Measurements from ENCODE around the gene KLHDC1. TPM values are rescaled to one million over a fixed set of nuclear protein-coding genes. Genes with fewer than 3 reads are reported as not detected.
A peak's percentile ranks its signal among the peaks of the same experiment; 100 is the strongest.
"Not testable (repeated sequence)": the region's sequence is repeated elsewhere in the genome, so short reads cannot be mapped to it uniquely, and the experiment has no call there.

Gene KLHDC1, protein sequence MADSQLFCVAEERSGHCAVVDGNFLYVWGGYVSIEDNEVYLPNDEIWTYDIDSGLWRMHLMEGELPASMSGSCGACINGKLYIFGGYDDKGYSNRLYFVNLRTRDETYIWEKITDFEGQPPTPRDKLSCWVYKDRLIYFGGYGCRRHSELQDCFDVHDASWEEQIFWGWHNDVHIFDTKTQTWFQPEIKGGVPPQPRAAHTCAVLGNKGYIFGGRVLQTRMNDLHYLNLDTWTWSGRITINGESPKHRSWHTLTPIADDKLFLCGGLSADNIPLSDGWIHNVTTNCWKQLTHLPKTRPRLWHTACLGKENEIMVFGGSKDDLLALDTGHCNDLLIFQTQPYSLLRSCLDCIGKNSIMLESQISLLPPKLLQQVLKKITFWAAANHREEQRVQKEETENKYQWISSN
- total RNA-seq, result 1 to 10 TPM; 1.7 to 2.4 TPM

DNA sequence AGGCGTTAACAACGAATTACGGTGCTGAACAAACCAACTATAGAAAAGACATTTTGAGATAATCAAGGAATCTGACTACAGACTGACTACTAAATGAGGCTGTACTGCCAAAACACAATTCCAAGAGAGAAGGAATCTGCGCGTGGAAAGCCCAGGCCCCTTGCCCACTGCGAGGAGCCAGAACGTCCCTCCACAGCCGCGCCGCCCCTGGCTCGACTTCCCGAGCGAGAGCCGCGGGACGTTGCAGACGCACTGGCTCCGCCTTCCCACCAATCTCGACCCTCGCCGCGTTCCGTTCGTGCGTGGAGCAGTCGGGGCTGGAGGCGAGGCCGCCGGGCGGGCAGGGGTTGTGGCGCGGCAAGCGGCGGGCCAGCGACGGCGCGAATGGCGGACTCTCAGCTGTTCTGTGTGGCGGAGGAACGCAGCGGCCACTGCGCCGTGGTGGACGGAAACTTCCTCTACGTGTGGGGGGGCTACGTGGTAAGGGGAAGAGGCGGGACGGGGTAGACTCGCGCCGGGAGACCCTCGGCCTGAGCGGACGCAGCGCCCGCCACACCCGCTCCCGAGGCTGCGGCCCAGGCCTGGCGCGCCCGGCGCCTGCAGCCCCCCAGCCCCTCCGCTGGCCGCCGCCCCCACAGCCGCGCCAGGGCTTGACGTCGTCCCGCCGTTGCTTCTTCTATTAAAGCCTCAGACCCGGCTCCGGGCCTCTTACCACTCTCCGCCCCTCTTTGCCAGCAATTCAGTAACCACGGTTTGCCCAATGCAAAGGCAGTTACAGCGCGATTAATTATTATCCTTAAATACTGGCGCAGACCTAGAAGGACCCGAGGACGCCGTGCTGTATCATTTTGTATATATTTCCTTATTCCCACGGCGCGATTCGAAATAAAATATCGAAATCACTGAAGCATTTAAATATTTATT, at the start of gene KLHDC1:
Gene KLHDC1, plus strand, starts transcription at position 310 of the 924 bp plus-strand sequence. Its CDS starts 75 bp downstream, at position 385.
- H3K9me3 Mint-ChIP-seq, result no peaks in the 10 kb centered on the region
- ATAC-seq (peak; percentile 86 to 88), DNase-seq (ENCODE audit: low spot score) (peak; percentile 86)
- peaks cover 16 to 27% of the 10 kb centered on the region in 2 donors for H3K4me1 Mint-ChIP-seq (ENCODE audit: low read depth in 2 of 2)
- peak within 1 kb of the TSS; percentile 80 for H3K4me3 Mint-ChIP-seq
- H3K27ac Mint-ChIP-seq, result peak within 1 kb of the TSS; percentile 70 to 85
- H3K27me3 Mint-ChIP-seq, result no peaks in the 10 kb centered on the region
- H3K36me3 Mint-ChIP-seq, result no peaks in the 10 kb centered on the region

GRCh38 chr14:49653508-49653907, 39.4 kb upstream of the KLHDC1 start:
- H3K4me1 Mint-ChIP-seq (ENCODE audit: low read depth in 2 of 2), result peaks cover 0 to 5% of the 10 kb centered on the region in 2 donors
- H3K27ac Mint-ChIP-seq, result no peak overlapping the region
- H3K9me3 Mint-ChIP-seq, result no peaks in the 10 kb centered on the region
- no peak overlapping the region for H3K4me3 Mint-ChIP-seq
- no peaks in the 10 kb centered on the region for H3K27me3 Mint-ChIP-seq
- no peak for DNase-seq (ENCODE audit: low spot score)
- H3K36me3 Mint-ChIP-seq, result peaks cover 7% of the 10 kb centered on the region
- no peak for ATAC-seq

DNA sequence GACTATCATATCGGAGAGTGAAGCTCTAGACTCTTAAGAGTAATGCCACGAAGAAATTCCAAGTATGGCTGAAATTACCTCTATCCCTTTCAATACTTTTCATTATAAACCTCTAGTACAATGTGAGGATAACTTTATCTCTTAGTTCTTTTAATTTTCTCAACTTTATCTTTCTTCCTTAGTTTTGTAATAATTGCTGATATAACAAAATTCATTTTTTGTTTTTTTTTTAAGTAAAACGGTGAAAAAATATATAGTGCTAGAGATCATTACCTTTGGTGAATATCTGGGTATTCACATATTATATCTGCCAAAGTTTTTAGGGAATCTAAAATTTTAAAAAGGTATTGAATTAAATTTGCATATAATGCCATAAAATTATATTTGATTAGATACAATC, 38.4 kb upstream of the KLHDC1 start:
- Mint-ChIP-seq H3K27me3 (no peaks in the 10 kb centered on the region), H3K4me3 (no peak overlapping the region), H3K4me1 (ENCODE audit: low read depth in 2 of 2) (peaks cover 0 to 5% of the 10 kb centered on the region in 2 donors), H3K36me3 (peaks cover 7% of the 10 kb centered on the region), H3K9me3 (no peaks in the 10 kb centered on the region), H3K27ac (no peak overlapping the region)
- ATAC-seq (no peak), DNase-seq (ENCODE audit: low spot score) (no peak)

DNA sequence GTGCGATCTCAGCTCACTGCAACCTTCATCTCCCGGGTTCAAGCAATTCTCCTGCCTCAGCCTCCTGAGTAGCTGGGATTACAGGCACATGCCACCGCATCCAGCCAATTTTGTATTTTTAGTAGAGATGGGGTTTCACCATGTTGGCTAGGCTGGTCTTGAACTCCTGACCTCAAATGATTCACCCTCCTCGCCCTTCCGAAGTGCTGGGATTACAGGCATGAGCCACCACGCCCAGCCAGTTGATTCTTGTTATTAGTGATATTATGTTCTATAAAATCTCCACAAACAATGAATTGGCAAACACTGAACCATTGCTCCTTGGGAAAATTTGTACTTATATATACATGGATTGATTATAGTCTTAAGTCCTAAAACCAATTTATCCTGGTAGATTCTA, 35.4 kb upstream of the KLHDC1 start:
- H3K27ac Mint-ChIP-seq, result peak overlapping the region in 1 of 2 donors; percentile 17
- H3K4me1 Mint-ChIP-seq (ENCODE audit: low read depth in 2 of 2); H3K4me3 Mint-ChIP-seq; ATAC-seq; H3K27me3 Mint-ChIP-seq; DNase-seq (ENCODE audit: low spot score); H3K9me3 Mint-ChIP-seq; H3K36me3 Mint-ChIP-seq: not testable (repeated sequence)

DNA sequence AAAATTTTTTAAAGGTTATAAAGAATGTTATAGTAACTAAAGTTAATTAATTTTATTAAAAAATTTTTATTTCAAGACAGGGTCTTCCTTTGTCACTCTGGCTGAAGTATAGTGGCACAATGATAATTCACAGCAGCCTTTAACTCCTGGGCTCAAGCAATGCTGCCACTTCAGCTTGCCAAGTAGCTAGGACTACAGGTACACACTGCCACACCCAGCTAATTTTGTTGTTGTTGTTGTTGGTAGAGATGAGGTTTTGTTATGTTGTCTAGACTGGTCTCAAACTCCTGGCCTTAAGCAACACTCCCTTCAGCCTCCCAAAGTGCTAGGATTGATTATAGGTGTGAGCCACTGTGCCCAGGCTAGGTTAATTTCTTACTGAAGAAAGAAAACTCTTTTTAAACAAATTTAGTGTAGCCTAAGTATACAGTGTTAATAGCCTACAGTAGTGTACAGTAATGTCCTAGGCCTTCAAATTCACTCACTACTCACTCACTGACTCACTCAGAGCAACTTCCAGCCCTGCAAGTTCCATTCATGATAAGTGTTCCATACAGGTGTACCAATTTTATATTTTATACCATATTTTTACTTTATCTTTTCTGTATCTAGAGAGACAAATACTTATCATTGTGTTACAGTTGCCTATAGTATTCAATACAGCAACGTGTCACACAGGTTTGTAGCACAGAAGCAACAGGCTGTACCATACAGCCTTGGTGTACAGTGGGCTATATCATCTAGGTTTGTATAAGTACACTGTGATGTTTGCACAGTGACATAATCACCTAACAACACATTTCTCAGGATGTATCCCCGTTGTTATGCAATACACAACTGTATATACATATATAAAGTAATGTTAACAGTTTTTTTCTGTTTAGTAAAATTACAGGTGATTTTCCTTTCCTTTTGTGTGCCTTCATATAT, 33.1 kb upstream of the KLHDC1 start:
- no peak overlapping the region for H3K27ac Mint-ChIP-seq
- no peak overlapping the region for H3K4me3 Mint-ChIP-seq
- DNase-seq (ENCODE audit: low spot score), result no peak

GRCh38 chr14:49670475-49670874, 22.4 kb upstream of the KLHDC1 start:
- DNase-seq (ENCODE audit: low spot score) (no peak), ATAC-seq (no peak)
- H3K36me3 Mint-ChIP-seq, result peaks cover 11% of the 10 kb centered on the region
- no peaks in the 10 kb centered on the region for H3K4me1 Mint-ChIP-seq (ENCODE audit: low read depth in 2 of 2)
- H3K9me3 Mint-ChIP-seq, result no peaks in the 10 kb centered on the region
- no peak overlapping the region for H3K4me3 Mint-ChIP-seq
- no peak overlapping the region for H3K27ac Mint-ChIP-seq
- H3K27me3 Mint-ChIP-seq, result no peaks in the 10 kb centered on the region

More for the DNA sequence above, 33.1 kb upstream of the KLHDC1 start:
- H3K27me3 Mint-ChIP-seq, result no peaks in the 10 kb centered on the region
- no peaks in the 10 kb centered on the region for H3K4me1 Mint-ChIP-seq (ENCODE audit: low read depth in 2 of 2)
- H3K36me3 Mint-ChIP-seq, result no peaks in the 10 kb centered on the region
- no peak for ATAC-seq
- H3K9me3 Mint-ChIP-seq, result no peaks in the 10 kb centered on the region

DNA sequence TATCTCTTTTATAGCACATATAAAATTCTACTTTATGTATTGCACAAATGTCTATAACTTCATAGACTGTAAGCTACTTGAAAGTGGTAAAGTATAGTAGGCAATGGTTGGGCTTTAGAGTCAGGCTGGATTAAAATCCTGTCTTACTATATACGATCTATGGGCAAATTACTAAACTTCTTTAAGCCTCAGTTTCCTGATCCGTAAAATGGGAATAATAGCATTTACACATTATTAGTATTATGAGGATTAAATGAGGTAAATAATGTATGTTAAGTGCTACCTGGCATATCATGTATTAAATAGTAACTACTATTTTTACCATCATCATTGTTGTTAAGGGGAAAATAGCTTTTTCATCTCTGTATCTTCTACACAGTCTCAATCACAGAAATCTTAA, 19.3 kb upstream of the KLHDC1 start:
- no peak for DNase-seq (ENCODE audit: low spot score)
- Mint-ChIP-seq H3K9me3 (no peaks in the 10 kb centered on the region), H3K27ac (no peak overlapping the region), H3K27me3 (no peaks in the 10 kb centered on the region), H3K4me1 (ENCODE audit: low read depth in 2 of 2) (no peaks in the 10 kb centered on the region), H3K4me3 (no peak overlapping the region), H3K36me3 (peaks cover 11% of the 10 kb centered on the region)
- no peak for ATAC-seq

GRCh38 chr14:49677643-49678042, 15.3 kb upstream of the KLHDC1 start:
- H3K36me3 Mint-ChIP-seq, result peaks cover 21% of the 10 kb centered on the region
- no peak for ATAC-seq
- no peak overlapping the region for H3K4me3 Mint-ChIP-seq
- no peaks in the 10 kb centered on the region for H3K27me3 Mint-ChIP-seq
- peaks cover 0 to 10% of the 10 kb centered on the region in 2 donors for H3K4me1 Mint-ChIP-seq (ENCODE audit: low read depth in 2 of 2)
- no peaks in the 10 kb centered on the region for H3K9me3 Mint-ChIP-seq
- H3K27ac Mint-ChIP-seq, result no peak overlapping the region
- no peak for DNase-seq (ENCODE audit: low spot score)

DNA sequence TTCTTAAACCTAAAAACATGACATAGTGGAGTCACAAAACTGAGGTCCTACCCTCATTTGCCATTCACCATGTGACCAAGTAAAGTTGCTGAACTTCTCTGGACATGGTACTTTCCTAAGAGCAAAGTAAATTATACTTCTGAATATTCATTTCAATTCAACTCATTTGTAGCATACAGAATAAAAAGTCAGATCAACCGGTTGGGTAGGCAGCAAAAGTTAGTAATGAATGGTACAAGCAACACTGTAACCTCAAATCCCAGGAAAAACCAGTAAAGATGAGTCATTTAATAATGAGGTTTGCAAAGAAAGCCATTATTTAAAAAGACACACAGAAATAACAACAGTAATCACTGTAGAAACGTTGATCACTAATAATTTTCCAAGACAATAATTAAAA, 13.6 kb upstream of the KLHDC1 start:
- Mint-ChIP-seq H3K27ac (peak overlapping the region in 1 of 2 donors; percentile 39), H3K9me3 (no peaks in the 10 kb centered on the region), H3K27me3 (no peaks in the 10 kb centered on the region), H3K4me1 (ENCODE audit: low read depth in 2 of 2) (peaks cover 0 to 10% of the 10 kb centered on the region in 2 donors), H3K4me3 (no peak overlapping the region), H3K36me3 (peaks cover 14% of the 10 kb centered on the region)
- ATAC-seq, result peak in 1 of 2 donors; percentile 79
- no peak for DNase-seq (ENCODE audit: low spot score)

- H3K27me3 Mint-ChIP-seq, result no peaks in the 10 kb centered on the region
- H3K4me1 Mint-ChIP-seq (ENCODE audit: low read depth in 2 of 2), result peaks cover 17 to 20% of the 10 kb centered on the region in 2 donors
- ATAC-seq, result no peak
- H3K4me3 Mint-ChIP-seq, result peak overlapping the region; percentile 98
- H3K27ac Mint-ChIP-seq, result peak overlapping the region in 1 of 2 donors; percentile 88
- no peak for DNase-seq (ENCODE audit: low spot score)
- peaks cover 9% of the 10 kb centered on the region for H3K36me3 Mint-ChIP-seq
- no peaks in the 10 kb centered on the region for H3K9me3 Mint-ChIP-seq
These were observed 6.5 kb upstream of the KLHDC1 start for GRCh38 chr14:49686425-49686824.

- Mint-ChIP-seq H3K9me3 (no peaks in the 10 kb centered on the region), H3K4me3 (peak within 1 kb of the TSS; percentile 98), H3K4me1 (ENCODE audit: low read depth in 2 of 2) (peaks cover 28 to 32% of the 10 kb centered on the region in 2 donors), H3K27me3 (no peaks in the 10 kb centered on the region), H3K36me3 (peaks cover 5% of the 10 kb centered on the region), H3K27ac (peak within 1 kb of the TSS; percentile 88 to 92)
- ATAC-seq, result peak; percentile 92 to 93
- peak; percentile 86 for DNase-seq (ENCODE audit: low spot score)
These were observed 4.8 kb upstream of the KLHDC1 start, which contains the start of gene POLE2 for GRCh38 chr14:49687942-49688700. POLE2 (minus strand) TSS chr14:49688214; CDS start chr14:49688203, 11 bp downstream.

DNA sequence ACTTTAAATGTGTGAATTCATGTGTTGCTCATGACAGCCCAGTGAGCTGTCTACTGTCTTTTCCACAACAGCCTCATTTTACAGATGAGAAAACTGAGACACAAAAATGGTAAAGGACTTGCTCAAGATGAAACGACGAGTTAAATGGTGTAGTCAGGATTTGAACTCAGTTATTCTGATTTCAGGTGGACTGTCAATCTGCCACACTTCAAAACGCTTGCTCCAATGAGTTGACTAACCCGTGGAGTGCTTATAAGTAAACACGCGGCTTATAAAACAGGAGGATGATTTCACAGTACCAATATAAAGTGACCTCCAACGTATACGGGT, 4.3 kb upstream of the KLHDC1 start:
- peaks cover 5% of the 10 kb centered on the region for H3K36me3 Mint-ChIP-seq
- peak overlapping the region; percentile 88 to 92 for H3K27ac Mint-ChIP-seq
- peak in 1 of 2 donors; percentile 1 for ATAC-seq
- DNase-seq (ENCODE audit: low spot score), result no peak
- H3K9me3 Mint-ChIP-seq, result no peaks in the 10 kb centered on the region
- H3K4me1 Mint-ChIP-seq (ENCODE audit: low read depth in 2 of 2), result peaks cover 28 to 32% of the 10 kb centered on the region in 2 donors
- H3K4me3 Mint-ChIP-seq, result peak overlapping the region; percentile 98
- H3K27me3 Mint-ChIP-seq, result no peaks in the 10 kb centered on the region

Measured in natural killer cell treated with Interleukin-12 subunit alpha and Interleukin-12 subunit beta and Interleukin-15 and Interleukin-18, amount 100 ng/mL, for 72 hours (primary cell).